A673 (cell line): ENCODE measurements around the gene MSI2. TPM values are rescaled to one million over a fixed set of nuclear protein-coding genes. Genes with fewer than 3 reads are reported as not detected.
A peak's percentile ranks its signal among the peaks of the same experiment; 100 is the strongest.

Experiments
- BruUV-seq: library from RNA; stranded (reverse); fragments of 400-500 nt; replicated peaks from 2 replicates; lab custom pipeline; 2021; lab: Mats Ljungman, UMichigan
- CTCF ChIA-PET: fragments of 300-600 bp; sonication (Branson Sonifier 250); formaldehyde crosslinking; loops from one replicate; lab custom pipeline; 2022; ENCODE audit warnings: antibody characterized with exemption; lab: Charles Lee
- POLR2A ChIA-PET: fragments of 300-600 bp; sonication (Branson Sonifier 250); formaldehyde crosslinking; loops from one replicate; lab custom pipeline; 2022; ENCODE audit warnings: antibody characterized with exemption; ENCODE audit not compliant: low non-redundant PET; lab: Charles Lee
- DNase-seq: peaks from one replicate; pipeline ENCODE4 v3.0.0-alpha.2; 2015; ENCODE audit warnings: low spot score
- H3K27ac ChIP-seq: fragments of 200-600 bp; sonication (generic); 2 replicates; pipeline ENCODE4 v1.5.1; 2016; ENCODE audit warnings: mixed run types, low read depth, mild to moderate bottlenecking, mixed read lengths, antibody characterized with exemption, low read length; ENCODE audit not compliant: poor library complexity, severe bottlenecking
- H3K27me3 ChIP-seq: fragments of 200-600 bp; sonication (generic); replicated peaks from 2 replicates; pipeline ENCODE4 v1.6.1; 2017; ENCODE audit warnings: mixed run types, low read depth, mild to moderate bottlenecking, mixed read lengths, antibody characterized with exemption, low read length; ENCODE audit not compliant: insufficient read depth, poor library complexity
- H3K36me3 ChIP-seq: fragments of 200-600 bp; sonication (generic); 2 replicates; pipeline ENCODE4 v1.6.1; 2016; ENCODE audit warnings: mixed run types, mild to moderate bottlenecking, mixed read lengths, antibody characterized with exemption, low read length; ENCODE audit not compliant: insufficient read depth, poor library complexity, severe bottlenecking
- H3K4me1 ChIP-seq: fragments of 200-600 bp; sonication (generic); 2 replicates; pipeline ENCODE4 v1.6.1; 2017; ENCODE audit warnings: mixed run types, mild to moderate bottlenecking, mixed read lengths, antibody characterized with exemption, low read length; ENCODE audit not compliant: insufficient read depth, poor library complexity, severe bottlenecking
- H3K4me3 ChIP-seq: fragments of 200-600 bp; sonication (generic); 2 replicates; pipeline ENCODE4 v1.5.1; 2016; ENCODE audit warnings: low read depth, mixed run types, mild to moderate bottlenecking, mixed read lengths, low read length; ENCODE audit not compliant: poor library complexity, severe bottlenecking
- H3K9me3 ChIP-seq: fragments of 200-600 bp; sonication (generic); 2 replicates; pipeline ENCODE4 v1.6.1; 2016; ENCODE audit warnings: mixed run types, low read depth, mild to moderate bottlenecking, mixed read lengths, antibody characterized with exemption, low read length; ENCODE audit not compliant: poor library complexity, severe bottlenecking
- EZH2 ChIP-seq: fragments of 200-600 bp; sonication (generic); IDR thresholded peaks from 2 replicates; pipeline ENCODE4 v1.6.1; 2017; ENCODE audit warnings: borderline replicate concordance, low read depth, mild to moderate bottlenecking, mixed read lengths, antibody characterized with exemption, low read length; ENCODE audit not compliant: poor library complexity, severe bottlenecking
- intact Hi-C: fragments of 100-400 bp; cut with micrococcal nuclease; formaldehyde crosslinking; loops from one replicate; pipeline ENCODE4 v1.10.0; 2022; ENCODE audit not compliant: unreplicated experiment
- total RNA-seq: library from RNA; stranded (reverse); gene quantifications from 2 replicates; pipeline ENCODE4 v1.2.3, GENCODE V29; 2021
- TF ChIP-seq, protein P1 (sequence below): fragments of 300-800, 200-600 bp; sonication (generic); conservative IDR thresholded peaks from 2 replicates; pipeline ENCODE4 v1.5.1; 2017; ENCODE audit warnings: low read depth, mild to moderate bottlenecking, antibody characterized with exemption, low read length, moderate library complexity, mixed read lengths

Gene MSI2
- total RNA-seq, 1 experiment from 2014 or later = 108 TPM

DNA sequence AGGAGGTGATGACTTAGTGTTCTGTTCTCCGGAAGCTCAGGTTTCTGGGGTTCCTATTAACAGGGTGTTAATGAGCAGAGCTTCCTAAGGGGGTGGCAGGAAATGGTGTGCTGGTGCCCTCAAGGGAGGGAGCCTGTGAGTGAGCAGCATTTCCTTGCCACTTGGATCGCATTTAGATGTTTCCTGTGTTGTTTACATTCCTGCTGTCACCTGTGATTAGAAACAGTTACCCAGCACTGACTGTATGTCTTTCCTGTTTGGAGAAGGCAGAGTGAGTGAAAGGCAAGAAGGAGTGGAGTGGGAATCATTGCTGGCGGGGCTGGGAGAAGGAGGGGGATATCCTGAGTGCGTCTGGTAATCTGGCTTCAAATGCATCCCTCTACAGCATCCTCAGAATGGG lies 274.2 kb downstream of the MSI2 start:
- H3K27ac ChIP-seq = no peak overlapping the region
- H3K36me3 ChIP-seq = no peaks in the 10 kb centered on the region
- H3K27me3 ChIP-seq = no peaks in the 10 kb centered on the region
- H3K9me3 ChIP-seq = no peaks in the 10 kb centered on the region
- ChIA-PET POLR2A (no interaction called here), CTCF (no interaction called here)
- BruUV-seq = no TSS peak
- intact Hi-C loops = no loop called here
- TF ChIP-seq, protein P1, sequence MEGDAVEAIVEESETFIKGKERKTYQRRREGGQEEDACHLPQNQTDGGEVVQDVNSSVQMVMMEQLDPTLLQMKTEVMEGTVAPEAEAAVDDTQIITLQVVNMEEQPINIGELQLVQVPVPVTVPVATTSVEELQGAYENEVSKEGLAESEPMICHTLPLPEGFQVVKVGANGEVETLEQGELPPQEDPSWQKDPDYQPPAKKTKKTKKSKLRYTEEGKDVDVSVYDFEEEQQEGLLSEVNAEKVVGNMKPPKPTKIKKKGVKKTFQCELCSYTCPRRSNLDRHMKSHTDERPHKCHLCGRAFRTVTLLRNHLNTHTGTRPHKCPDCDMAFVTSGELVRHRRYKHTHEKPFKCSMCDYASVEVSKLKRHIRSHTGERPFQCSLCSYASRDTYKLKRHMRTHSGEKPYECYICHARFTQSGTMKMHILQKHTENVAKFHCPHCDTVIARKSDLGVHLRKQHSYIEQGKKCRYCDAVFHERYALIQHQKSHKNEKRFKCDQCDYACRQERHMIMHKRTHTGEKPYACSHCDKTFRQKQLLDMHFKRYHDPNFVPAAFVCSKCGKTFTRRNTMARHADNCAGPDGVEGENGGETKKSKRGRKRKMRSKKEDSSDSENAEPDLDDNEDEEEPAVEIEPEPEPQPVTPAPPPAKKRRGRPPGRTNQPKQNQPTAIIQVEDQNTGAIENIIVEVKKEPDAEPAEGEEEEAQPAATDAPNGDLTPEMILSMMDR = no peak
- TF ChIP-seq EZH2 = no peak
- peak; percentile 33 for DNase-seq
- no peak overlapping the region for H3K4me3 ChIP-seq
- H3K4me1 ChIP-seq = peaks cover 61% of the 10 kb centered on the region

DNA sequence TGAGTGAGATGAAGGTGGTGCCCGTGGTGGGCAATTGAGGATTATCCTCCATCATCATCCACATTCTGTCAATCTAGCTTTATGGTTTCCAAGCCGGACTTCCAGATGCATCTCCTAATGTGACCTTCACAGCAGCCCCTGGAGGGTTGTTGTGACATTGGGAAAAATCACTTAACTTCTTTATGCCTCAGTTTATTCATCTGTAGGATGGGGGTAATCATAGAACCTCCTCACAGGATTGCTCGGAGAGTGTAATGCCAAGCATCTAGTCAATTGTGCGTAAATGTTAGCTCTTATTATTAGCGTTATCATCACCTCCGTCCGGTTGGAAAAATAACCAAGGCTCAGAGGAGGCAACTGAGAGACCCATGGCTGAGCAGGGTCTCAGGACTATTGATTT lies 274.8 kb downstream of the MSI2 start:
- Histone ChIP-seq H3K27ac (no peak overlapping the region), H3K36me3 (no peaks in the 10 kb centered on the region), H3K4me1 (peaks cover 66% of the 10 kb centered on the region), H3K27me3 (no peaks in the 10 kb centered on the region), H3K4me3 (no peak overlapping the region), H3K9me3 (no peaks in the 10 kb centered on the region)
- ChIA-PET POLR2A (no interaction called here), CTCF (no interaction called here)
- DNase-seq = no peak
- intact Hi-C loops = no loop called here
- TF ChIP-seq EZH2 = no peak
- TF ChIP-seq, protein P1 = no peak
- no TSS peak for BruUV-seq

DNA sequence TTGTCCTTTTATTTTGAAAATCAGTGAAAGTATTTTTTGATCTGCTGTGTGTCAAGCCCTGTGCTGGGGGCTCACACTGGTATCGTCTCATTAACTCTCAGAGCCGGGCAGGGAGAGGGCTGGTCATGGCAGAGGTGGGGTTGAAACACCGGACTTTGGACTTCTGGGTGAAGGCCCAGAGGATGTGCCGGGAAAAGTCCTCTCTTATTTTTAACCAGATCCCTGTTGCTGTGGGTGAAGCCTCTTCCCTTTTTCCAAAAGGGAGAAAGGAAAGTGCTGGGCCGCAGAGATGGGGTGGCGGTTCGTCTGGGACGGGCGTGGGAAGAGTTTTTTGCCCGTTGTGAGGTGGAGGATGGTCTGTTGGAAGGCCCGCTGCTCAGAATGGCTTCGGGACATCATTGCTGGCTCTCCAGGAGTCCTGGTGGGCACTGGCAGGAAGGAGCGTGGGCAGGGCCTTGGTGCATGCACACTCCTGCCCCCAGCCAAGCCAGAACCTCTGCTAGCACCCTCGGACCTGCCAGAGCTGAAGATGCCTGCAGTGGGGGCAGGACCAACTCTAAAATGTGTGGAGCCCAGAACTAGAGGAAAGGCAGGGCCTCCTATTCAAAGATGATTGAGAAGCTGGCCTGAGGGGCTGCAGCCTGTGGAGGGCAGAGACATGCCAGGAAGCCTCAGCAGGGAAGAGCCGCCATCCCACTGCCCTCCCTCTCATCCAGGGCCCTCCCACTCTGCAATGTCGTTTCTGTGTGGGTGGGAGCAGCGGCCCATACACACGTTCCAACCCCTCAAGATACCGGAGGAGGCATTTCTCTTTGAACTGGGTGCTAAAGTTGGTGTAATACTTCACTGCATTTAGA lies 275.6 kb downstream of the MSI2 start:
- H3K27ac ChIP-seq = no peak overlapping the region
- no peak for DNase-seq
- BruUV-seq = no TSS peak
- intact Hi-C loops = no loop called here
- TF ChIP-seq, protein P1 = no peak
- no peak for TF ChIP-seq EZH2
- H3K36me3 ChIP-seq = no peaks in the 10 kb centered on the region
- no peaks in the 10 kb centered on the region for H3K9me3 ChIP-seq
- H3K4me3 ChIP-seq = no peak overlapping the region
- no peaks in the 10 kb centered on the region for H3K27me3 ChIP-seq
- ChIA-PET CTCF (no interaction called here), POLR2A (no interaction called here)
- peaks cover 61% of the 10 kb centered on the region for H3K4me1 ChIP-seq
